Muscle layer of colon (tissue), 2 donors: ENCODE data around the gene CRYL1.
"Not testable (repeated sequence)": the region's sequence is repeated elsewhere in the genome, so short reads cannot be mapped to it uniquely, and the experiment has no call there.

ENCODE experiments used
- H3K27ac ChIP-seq: one replicate; pipeline ENCODE4 v1.7.0; 2013; ENCODE audit warnings: low read depth, mild to moderate bottlenecking, low read length, moderate library complexity
- H3K27me3 ChIP-seq, 2 donors: one replicate each; pipeline ENCODE4 v1.7.0; 2013; ENCODE audit warnings: low read length in 2 of 2, mild to moderate bottlenecking in 2 of 2; ENCODE audit not compliant: insufficient read depth in 2 of 2, control insufficient read depth in 1 of 2
- H3K36me3 ChIP-seq: one replicate; pipeline ENCODE4 v1.7.0; 2013; ENCODE audit warnings: mild to moderate bottlenecking, low read length; ENCODE audit not compliant: insufficient read depth
- H3K4me1 ChIP-seq: one replicate; pipeline ENCODE4 v1.7.0; 2013; ENCODE audit warnings: mild to moderate bottlenecking, low read length; ENCODE audit not compliant: insufficient read depth
- H3K4me3 ChIP-seq, 2 donors: one replicate each; pipeline ENCODE4 v1.7.0; 2013; ENCODE audit warnings: low read length in 2 of 2, low read depth in 1 of 2, mild to moderate bottlenecking in 1 of 2, moderate library complexity in 1 of 2
- H3K9ac ChIP-seq: one replicate; pipeline ENCODE4 v1.7.0; 2013; ENCODE audit warnings: low read length
- H3K9me3 ChIP-seq: one replicate; pipeline ENCODE4 v1.7.0; 2013; ENCODE audit warnings: mild to moderate bottlenecking, low read length
- donor health status: abdominal sarcoma.
- donor health status: Adenocarcinoma of cecum.

Gene CRYL1

DNA sequence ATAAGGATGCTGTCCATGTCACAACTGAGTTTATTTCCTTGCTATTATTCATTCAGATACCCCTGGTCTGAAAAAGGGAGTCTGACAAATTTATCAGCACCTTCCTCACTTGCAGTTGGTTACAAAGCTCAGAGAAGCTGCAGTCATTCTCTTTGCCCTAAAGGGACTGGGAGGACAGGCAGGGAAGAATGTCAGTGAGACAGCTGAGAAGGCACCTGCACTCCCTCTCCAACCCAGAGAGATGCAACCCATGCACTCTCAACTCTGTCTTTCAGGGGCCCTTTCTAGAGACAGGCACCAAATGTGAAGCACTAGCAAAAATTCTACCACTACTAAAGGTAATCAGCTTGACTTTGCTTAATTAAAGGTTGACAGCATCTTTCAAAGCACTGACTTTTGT, 83.3 kb downstream of the CRYL1 start:
- no peaks in the 10 kb centered on the region for H3K27me3 ChIP-seq
- no peaks in the 10 kb centered on the region for H3K9me3 ChIP-seq
- H3K36me3 ChIP-seq: no peaks in the 10 kb centered on the region
- no peak overlapping the region for H3K4me3 ChIP-seq
- H3K27ac ChIP-seq: no peak overlapping the region
- no peaks in the 10 kb centered on the region for H3K4me1 ChIP-seq
- H3K9ac ChIP-seq: no peak overlapping the region

- H3K27ac ChIP-seq: no peak overlapping the region
- H3K9me3 ChIP-seq: no peaks in the 10 kb centered on the region
- H3K27me3 ChIP-seq: no peaks in the 10 kb centered on the region
- no peaks in the 10 kb centered on the region for H3K36me3 ChIP-seq
- no peaks in the 10 kb centered on the region for H3K4me1 ChIP-seq
- no peak overlapping the region for H3K4me3 ChIP-seq
- H3K9ac ChIP-seq: no peak overlapping the region
These were observed 83.8 kb downstream of the CRYL1 start for GRCh38 chr13:20441879-20442278.

GRCh38 chr13:20441056-20441455, 84.6 kb downstream of the CRYL1 start:
- Histone ChIP-seq H3K27ac (no peak overlapping the region), H3K27me3 (no peaks in the 10 kb centered on the region), H3K36me3 (no peaks in the 10 kb centered on the region), H3K9me3 (no peaks in the 10 kb centered on the region), H3K4me1 (no peaks in the 10 kb centered on the region), H3K9ac (no peak overlapping the region), H3K4me3 (no peak overlapping the region)

- no peak overlapping the region for H3K9ac ChIP-seq
- H3K4me1 ChIP-seq: no peaks in the 10 kb centered on the region
- H3K36me3 ChIP-seq: no peaks in the 10 kb centered on the region
- no peak overlapping the region for H3K27ac ChIP-seq
- H3K9me3 ChIP-seq: no peaks in the 10 kb centered on the region
- H3K4me3 ChIP-seq: no peak overlapping the region
- H3K27me3 ChIP-seq: no peaks in the 10 kb centered on the region
These were observed 86.4 kb downstream of the CRYL1 start for GRCh38 chr13:20439261-20439660.

GRCh38 chr13:20438801-20439200, 86.9 kb downstream of the CRYL1 start:
- no peaks in the 10 kb centered on the region for H3K27me3 ChIP-seq
- H3K27ac ChIP-seq: no peak overlapping the region
- H3K9me3 ChIP-seq: no peaks in the 10 kb centered on the region
- H3K36me3 ChIP-seq: no peaks in the 10 kb centered on the region
- no peak overlapping the region for H3K4me3 ChIP-seq
- no peak overlapping the region for H3K9ac ChIP-seq
- no peaks in the 10 kb centered on the region for H3K4me1 ChIP-seq

DNA sequence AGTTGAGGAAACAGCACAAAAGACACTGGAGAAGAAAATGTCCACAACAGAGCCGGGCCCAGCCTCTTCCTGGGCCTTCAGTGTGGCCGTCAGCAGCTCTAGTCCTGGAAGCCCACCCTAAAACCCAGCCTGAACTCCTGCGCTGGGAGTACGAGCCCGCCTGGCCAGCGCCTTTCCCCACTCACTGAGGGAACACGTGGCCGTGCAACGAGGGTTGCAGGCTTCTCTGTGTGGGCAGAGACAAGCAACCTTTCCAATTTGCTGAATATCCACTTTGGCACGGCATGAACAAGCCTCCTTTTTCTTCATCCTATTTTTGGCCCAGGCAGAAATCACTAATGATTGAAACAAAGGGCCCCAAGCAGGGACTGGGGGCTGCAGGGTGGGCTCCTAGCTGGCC, 89.2 kb downstream of the CRYL1 start:
- H3K9ac ChIP-seq: no peak overlapping the region
- no peak overlapping the region for H3K4me3 ChIP-seq
- no peak overlapping the region for H3K27ac ChIP-seq
- H3K36me3 ChIP-seq: no peaks in the 10 kb centered on the region
- H3K27me3 ChIP-seq: no peaks in the 10 kb centered on the region
- H3K9me3 ChIP-seq: no peaks in the 10 kb centered on the region
- no peaks in the 10 kb centered on the region for H3K4me1 ChIP-seq

DNA sequence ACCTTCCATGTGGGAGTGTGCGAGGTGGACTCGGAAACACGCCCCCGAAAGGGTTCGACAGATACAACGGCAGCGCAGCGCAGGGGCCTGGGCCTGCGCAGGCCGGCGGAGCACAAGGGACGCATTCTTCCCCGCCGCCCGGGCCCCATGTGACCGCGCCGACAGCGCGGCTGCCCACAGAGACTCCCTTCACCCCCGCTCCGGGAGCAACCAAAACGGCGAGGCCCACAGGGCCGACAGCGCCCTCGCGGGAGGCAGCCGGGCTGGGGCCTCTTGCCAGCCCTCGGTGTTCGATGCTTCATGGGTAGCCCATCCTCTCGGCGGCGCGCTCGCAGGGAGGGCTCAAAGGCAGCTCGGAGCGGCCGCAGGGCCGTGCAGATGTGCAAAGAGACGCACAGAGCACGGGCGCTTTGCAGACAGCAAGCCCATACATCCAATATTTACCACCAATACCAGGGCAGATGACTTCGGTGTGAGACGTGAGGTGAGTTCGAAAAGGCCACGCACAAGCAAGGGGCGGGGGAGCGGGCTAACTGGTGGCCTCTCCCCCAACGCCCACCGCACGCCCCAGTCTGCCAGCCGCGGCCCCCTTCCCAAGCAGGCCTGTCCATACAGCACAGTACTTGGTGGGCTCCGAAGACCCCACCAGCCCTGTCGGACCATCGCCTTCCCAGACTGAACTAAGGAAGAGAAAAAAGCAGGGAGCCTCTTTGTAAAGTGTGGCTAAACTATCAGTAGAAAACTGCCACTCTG, 89.9 kb downstream of the CRYL1 start:
- Histone ChIP-seq H3K27me3 (no peaks in the 10 kb centered on the region), H3K9ac (no peak overlapping the region), H3K36me3 (peaks cover 5% of the 10 kb centered on the region), H3K27ac (no peak overlapping the region), H3K9me3 (no peaks in the 10 kb centered on the region), H3K4me1 (no peaks in the 10 kb centered on the region), H3K4me3 (no peak overlapping the region)

GRCh38 chr13:20434210-20434609, 91.4 kb downstream of the CRYL1 start:
- not testable (repeated sequence) for H3K27me3 ChIP-seq, H3K9me3 ChIP-seq, H3K4me3 ChIP-seq, H3K27ac ChIP-seq, H3K36me3 ChIP-seq, H3K4me1 ChIP-seq, H3K9ac ChIP-seq

DNA sequence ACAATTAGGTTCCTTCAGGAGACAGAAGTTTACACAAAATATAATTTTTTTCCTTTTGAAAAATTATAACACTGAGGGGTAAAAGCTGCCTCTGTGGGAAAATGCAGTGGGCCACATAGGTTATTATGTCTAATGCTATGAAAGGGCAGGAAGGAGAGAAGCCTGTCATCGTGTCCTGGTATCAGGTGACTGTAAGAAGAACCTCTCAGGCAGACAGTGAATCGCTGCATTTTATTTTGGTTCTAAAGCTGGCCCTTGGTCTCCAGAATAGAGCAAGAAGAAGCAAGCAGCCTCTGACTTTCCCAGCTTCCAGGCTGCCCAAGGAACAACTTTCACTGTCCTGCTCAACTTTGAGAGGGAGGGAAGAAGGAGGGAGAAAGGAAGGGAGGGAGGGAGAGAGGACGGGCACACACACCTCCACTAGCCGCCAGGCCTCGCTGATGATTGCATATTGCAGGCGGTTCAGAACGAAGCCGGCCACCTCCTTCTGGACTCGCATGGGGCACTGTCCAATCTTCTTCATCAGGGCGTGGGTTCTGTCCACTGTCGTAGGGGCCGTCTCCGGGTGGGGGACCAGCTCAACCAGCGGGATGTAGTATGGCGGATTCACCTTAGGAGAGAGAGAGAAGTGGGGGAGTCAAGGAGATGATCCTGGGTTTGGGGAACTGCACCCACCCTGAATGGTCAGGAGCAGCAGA, 93.8 kb downstream of the CRYL1 start:
- Histone ChIP-seq H3K9ac (no peak overlapping the region), H3K9me3 (no peaks in the 10 kb centered on the region), H3K27ac (no peak overlapping the region), H3K27me3 (no peaks in the 10 kb centered on the region), H3K36me3 (peaks cover 9% of the 10 kb centered on the region), H3K4me3 (no peak overlapping the region), H3K4me1 (no peaks in the 10 kb centered on the region)

DNA sequence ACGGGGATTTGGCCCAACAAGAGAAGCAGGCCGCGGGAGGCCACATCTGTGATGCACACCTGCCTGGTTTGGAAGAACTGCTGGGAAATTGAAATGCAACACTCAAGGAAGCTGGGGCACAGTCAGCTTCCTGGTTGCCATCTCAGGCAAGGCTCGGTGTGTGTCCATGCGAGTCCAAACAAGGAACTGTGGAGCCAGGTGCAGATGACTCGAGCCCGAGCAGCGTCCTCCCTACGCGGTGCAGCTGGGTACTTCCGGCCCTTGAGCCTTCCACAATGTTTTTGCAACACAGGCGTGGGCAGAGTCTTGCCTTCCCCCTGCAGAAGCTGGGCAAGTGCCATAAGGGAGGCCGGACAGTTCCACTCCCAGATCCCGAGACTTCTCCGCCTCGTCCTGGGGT, 94.6 kb downstream of the CRYL1 start:
- no peaks in the 10 kb centered on the region for H3K4me1 ChIP-seq
- H3K9me3 ChIP-seq: no peaks in the 10 kb centered on the region
- H3K27me3 ChIP-seq: no peaks in the 10 kb centered on the region
- no peak overlapping the region for H3K9ac ChIP-seq
- H3K36me3 ChIP-seq: peaks cover 9% of the 10 kb centered on the region
- H3K4me3 ChIP-seq: no peak overlapping the region
- no peak overlapping the region for H3K27ac ChIP-seq

DNA sequence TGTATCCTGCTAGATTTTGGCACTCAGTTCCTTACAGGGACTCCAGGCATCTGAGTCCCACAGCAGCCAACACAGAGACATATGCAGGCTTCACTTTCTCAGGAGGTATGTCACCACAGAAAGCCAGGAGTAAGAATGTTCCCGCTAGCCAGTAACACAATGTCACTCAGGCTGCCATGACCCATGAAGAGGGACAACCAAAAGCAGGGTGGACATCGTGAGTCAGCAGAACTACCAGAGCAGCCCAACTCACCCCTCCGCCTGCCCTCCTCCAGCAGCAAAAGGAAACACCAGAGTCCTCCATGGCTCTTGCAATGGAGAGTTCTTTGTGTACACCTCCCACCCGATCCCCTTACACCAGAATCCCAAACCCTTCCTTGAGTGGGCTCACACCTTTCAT, 95.4 kb downstream of the CRYL1 start:
- H3K27ac ChIP-seq: no peak overlapping the region
- H3K27me3 ChIP-seq: no peaks in the 10 kb centered on the region
- no peak overlapping the region for H3K4me3 ChIP-seq
- no peak overlapping the region for H3K9ac ChIP-seq
- peaks cover 9% of the 10 kb centered on the region for H3K36me3 ChIP-seq
- H3K4me1 ChIP-seq: peaks cover 5% of the 10 kb centered on the region
- no peaks in the 10 kb centered on the region for H3K9me3 ChIP-seq

- H3K27ac ChIP-seq: no peak overlapping the region
- peaks cover 8% of the 10 kb centered on the region for H3K4me1 ChIP-seq
These were observed 96.0 kb downstream of the CRYL1 start for GRCh38 chr13:20429682-20430081.

More at GRCh38 chr13:20429682-20430081, 96.0 kb downstream of the CRYL1 start:
- no peak overlapping the region for H3K4me3 ChIP-seq
- H3K36me3 ChIP-seq: peaks cover 9% of the 10 kb centered on the region
- no peaks in the 10 kb centered on the region for H3K9me3 ChIP-seq
- no peaks in the 10 kb centered on the region for H3K27me3 ChIP-seq
- no peak overlapping the region for H3K9ac ChIP-seq
